GM19351 (cell line): ENCODE results near the gene TBC1D1.

Source experiments
- ATAC-seq: cut with Tn5 transposase; IDR thresholded peaks from one replicate; pipeline ENCODE4 v1.9.1; 2021; ENCODE audit warnings: mild to moderate bottlenecking, moderate library complexity; ENCODE audit not compliant: unreplicated experiment

Gene TBC1D1

DNA sequence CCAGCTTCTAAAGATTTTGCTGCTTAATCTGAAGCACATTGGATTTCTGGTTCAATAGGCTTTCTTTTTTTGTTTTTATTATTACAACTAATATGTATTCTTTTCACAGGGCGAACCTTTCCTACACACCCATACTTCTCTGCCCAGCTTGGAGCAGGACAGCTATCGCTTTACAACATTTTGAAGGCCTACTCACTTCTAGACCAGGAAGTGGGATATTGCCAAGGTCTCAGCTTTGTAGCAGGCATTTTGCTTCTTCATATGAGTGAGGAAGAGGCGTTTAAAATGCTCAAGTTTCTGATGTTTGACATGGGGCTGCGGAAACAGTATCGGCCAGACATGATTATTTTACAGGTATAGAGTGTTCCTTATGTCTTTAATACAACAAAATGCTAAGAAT is 224.7 kb downstream of the TBC1D1 start:
- no peak for ATAC-seq

DNA sequence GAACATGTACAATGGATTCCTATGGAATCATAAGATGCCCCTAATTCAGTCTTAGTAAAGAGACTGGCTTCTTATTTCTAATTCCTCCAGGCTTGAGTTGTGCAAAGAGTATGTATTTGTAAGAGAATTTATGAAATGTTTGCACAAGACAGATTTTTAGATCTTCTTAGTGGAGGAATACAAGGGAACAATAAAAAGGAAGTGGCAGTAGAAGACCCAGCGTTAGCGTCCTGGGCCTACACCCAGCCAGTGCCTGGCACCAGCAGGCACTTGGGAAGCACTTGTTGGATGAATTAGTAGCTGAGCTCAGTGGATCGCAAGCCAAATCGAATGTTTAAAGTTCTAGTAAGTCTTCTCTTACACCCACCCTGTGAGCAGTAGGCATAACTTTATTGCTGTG is 226.7 kb downstream of the TBC1D1 start:
- ATAC-seq, result no peak

DNA sequence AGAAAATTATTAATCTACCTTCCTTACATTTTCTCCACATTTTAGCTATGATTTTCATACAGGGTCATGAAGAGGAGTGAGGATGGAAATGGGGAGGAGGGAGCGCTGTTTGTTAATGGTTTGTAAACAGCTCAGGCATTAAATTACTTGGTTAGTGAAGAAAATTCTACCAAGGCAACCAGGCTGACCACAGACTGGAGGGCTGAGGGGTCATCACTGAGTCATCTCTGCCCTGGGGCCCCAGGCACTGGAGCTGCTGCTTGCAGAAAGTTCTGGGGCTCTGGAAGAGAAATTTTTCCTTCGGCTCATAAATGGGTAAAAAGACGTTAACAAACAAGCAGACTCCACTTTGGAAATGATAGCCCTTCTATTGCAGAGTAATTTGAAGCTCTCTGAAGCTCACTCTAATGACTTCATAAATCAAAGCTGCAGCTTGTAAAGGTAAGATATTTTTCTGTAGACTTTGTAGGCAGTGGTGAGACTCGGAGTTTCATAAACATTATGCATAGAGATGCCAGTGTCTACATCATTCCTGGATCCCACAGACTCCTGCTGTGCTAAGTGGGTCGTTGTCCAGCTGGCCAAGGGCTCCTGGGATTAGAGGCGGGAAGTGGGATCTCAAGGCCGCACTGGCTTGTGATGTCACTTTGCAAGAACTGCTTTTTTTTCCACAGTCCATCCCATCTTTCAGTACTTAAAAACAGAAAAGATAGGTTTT is 228.9 kb downstream of the TBC1D1 start:
- no peak for ATAC-seq

- ATAC-seq, result no peak
These were observed 229.9 kb downstream of the TBC1D1 start for GRCh38 chr4:38120772-38121171.

DNA sequence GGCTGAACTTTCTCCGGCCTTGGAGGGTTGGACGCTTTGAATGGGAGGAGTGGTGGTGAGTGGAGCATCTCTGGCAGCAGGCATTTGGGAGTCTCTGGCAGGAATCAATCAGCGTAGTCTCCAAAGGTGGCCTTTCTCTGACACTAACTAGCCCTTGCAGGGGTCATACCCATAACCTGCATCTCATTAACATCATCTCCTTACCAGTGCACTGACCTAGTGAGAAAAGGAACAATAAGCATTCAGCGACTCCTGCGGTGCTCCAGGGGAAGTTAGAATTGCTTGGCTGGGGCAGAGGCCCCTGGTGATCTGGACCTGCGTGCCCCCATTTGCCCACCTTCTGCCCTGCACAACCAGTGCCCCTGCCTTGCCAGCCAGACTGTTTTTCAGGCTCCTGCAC is 231.2 kb downstream of the TBC1D1 start:
- no peak for ATAC-seq

GRCh38 chr4:38123555-38123954 is 232.7 kb downstream of the TBC1D1 start:
- ATAC-seq, result no peak

- ATAC-seq, result no peak
These were observed 234.1 kb downstream of the TBC1D1 start for GRCh38 chr4:38124961-38125360.

GRCh38 chr4:38125816-38126215 is 234.9 kb downstream of the TBC1D1 start:
- ATAC-seq, result no peak

GRCh38 chr4:38128478-38129459 is 237.9 kb downstream of the TBC1D1 start:
- peak; percentile 56 for ATAC-seq

DNA sequence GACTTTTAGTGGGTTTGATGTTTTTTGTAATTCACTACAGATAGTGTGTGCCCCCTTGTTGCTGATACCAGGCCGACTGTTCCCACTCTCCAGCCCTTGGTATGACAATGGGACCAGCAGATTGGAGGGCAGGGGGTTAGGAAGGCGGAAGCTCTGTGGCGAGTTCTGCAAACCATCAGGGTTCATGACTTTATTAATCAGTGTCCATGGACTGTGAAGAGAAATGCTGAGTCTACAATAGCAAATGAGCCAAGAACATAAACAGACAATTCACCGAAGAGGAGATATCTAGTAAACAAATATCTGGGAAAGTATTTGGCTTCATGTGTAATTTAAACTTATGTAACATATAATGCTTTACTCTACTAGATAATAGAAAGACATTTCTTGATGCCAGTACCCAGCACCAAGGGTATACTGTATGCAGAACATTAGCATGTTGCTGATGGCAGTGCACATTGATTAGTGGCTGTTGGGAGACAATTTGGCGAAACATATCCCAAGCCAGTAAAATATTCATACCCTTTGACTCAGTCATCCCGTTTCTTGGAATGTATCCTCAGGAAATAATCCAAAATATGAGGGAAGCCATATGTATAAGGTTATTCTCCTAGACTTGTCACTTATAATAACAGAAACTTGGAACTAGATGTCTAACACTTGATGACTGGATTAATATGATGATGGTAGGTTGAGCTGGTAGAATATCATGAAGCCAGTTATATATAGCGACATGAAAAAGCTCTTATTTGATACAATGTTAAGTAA is 238.8 kb downstream of the TBC1D1 start:
- ATAC-seq, result no peak

- no peak for ATAC-seq
These were observed 240.0 kb downstream of the TBC1D1 start for GRCh38 chr4:38130884-38131283.

GRCh38 chr4:38131371-38132091 is 240.6 kb downstream of the TBC1D1 start:
- peak; percentile 36 for ATAC-seq

DNA sequence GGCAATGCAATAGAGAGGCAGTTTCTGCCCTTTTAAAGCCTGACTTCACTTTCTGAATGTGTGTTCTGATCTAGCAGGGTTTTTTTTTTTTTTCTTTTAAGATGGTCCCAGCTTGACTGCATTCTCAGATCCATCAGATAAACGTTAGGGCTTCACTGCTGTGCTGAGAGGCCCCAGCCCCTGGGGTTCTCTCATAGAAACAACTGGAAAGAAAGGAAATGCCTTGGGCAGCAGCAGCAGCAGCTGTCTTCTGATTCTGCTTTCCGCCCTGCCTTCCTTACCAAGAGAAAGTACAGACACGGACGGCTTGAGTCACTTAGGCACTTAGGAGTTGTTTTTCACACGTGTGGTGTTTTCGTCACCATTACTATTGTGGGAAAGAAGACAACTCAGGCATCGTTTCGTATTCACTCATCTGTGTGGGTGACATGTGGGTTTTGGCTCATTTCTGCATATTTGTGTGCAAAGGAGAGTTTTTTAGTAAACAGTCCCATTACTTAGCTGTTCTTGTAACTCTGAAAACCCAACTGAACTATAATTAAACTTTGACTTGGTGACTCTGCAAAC is 241.3 kb downstream of the TBC1D1 start:
- peak; percentile 58 for ATAC-seq

- ATAC-seq, result no peak
These were observed 242.2 kb downstream of the TBC1D1 start for GRCh38 chr4:38132843-38133662.

DNA sequence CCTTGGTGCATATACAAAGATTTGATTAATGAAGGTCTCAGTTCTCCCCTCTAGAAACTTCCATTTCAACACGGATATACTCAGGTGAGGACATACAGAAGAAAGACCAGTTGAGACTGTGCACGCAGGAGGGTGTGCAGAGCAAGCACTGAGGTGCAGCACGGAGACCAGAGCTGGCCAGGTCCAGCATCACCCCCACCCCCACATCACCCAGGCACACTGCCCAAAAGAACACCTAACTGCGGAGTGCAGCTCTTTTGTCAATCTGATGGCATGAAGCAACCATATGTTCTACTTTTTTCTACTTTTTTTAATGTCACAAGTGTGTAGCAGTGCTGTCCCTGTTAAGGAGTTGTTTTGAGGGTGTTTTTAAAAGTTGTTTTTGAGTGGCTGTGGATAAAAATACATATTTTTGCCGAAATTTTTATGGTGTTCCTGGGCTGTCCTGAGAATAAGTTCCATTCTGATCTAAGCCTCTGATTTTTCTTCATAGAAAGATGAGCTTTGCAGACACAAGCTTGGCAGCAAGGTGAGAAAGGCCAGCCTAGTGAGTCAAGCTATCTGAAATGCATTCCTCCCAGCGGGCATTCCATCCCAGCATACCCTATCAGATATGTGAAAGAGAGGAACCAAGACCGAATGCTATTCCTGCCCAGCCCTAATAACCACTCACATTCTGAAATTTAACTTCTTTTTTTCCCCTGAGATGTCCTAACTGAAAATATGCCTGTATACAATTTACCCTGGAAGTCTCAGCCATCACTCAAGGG is 243.0 kb downstream of the TBC1D1 start:
- ATAC-seq, result no peak

GRCh38 chr4:38135201-38135600 is 244.3 kb downstream of the TBC1D1 start:
- ATAC-seq, result no peak

DNA sequence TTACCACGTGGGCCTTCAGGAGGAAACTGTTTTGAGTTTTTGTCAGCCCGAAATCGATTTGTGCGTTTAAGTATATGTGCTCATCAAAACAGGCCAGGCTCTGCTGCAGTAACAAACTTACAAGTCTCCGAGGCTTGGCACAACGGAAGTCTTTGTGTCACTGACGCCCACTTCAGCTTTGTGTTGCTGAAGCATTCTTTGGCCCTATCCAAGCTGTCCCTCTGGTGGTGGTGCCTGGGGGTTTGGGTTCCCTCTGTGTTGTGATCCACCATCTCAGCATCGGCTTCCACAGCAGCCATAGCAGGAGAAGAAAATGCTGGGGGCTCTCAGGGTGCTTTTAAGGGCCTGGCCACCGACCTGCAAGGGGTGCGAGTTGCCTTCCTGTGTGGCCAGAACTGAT is 245.7 kb downstream of the TBC1D1 start:
- no peak for ATAC-seq

DNA sequence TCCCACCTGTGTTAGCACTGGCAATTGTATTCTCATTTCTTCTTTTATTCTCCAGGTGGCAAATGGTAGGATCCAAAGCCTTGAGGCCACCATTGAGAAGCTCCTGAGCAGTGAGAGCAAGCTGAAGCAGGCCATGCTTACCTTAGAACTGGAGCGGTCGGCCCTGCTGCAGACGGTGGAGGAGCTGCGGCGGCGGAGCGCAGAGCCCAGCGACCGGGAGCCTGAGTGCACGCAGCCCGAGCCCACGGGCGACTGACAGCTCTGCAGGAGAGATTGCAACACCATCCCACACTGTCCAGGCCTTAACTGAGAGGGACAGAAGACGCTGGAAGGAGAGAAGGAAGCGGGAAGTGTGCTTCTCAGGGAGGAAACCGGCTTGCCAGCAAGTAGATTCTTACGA is 246.2 kb downstream of the TBC1D1 start:
- ATAC-seq, result no peak

DNA sequence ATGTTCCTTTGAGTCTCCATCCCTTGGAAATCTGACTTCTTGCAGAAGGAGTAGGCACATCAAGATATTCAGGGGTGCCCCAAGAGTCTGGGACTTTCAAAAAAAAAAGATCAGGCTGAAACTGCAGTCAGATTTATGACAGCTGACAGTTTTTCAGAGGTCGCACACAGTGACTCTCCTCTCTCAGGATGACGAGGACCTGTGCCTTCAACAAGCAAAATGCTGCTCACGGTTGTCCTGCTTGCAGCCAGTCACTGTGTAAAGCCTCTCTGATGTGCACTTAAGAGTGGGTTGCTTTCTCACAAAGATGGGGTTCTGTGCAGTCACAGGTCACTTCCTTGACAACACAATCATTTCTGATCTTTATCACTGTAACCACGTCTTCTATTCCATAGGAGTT is 247.5 kb downstream of the TBC1D1 start:
- peak; percentile 51 for ATAC-seq
